Middle frontal gyrus (tissue), 1 donor: ENCODE measurements around the gene OTOP2.
"Not testable (repeated sequence)": the region's sequence is repeated elsewhere in the genome, so short reads cannot be mapped to it uniquely, and the experiment has no call there.

ENCODE experiments used
- DNase-seq: peaks from one replicate; pipeline ENCODE4 v3.0.0-alpha.2; 2015; ENCODE audit warnings: low spot score; ENCODE audit errors: extremely low spot score

OTOP2 gene

GRCh38 chr17:74900208-74900607, 23.9 kb upstream of the OTOP2 start:
- no peak for DNase-seq

GRCh38 chr17:74901353-74902135, 22.5 kb upstream of the OTOP2 start:
- DNase-seq: no peak

GRCh38 chr17:74903034-74903433, 21.0 kb upstream of the OTOP2 start:
- no peak for DNase-seq

- no peak for DNase-seq
Measured at GRCh38 chr17:74903671-74904070, 20.4 kb upstream of the OTOP2 start.

- DNase-seq: no peak
Measured at GRCh38 chr17:74904687-74905409, 19.2 kb upstream of the OTOP2 start.

- not testable (repeated sequence) for DNase-seq
Measured at GRCh38 chr17:74906214-74906793, 17.8 kb upstream of the OTOP2 start.

GRCh38 chr17:74907012-74907411, 17.1 kb upstream of the OTOP2 start:
- no peak for DNase-seq

- DNase-seq: not testable (repeated sequence)
Measured at GRCh38 chr17:74909097-74909496, 15.0 kb upstream of the OTOP2 start.

- DNase-seq: not testable (repeated sequence)
Measured at GRCh38 chr17:74911423-74911822, 12.7 kb upstream of the OTOP2 start.

- no peak for DNase-seq
Measured at GRCh38 chr17:74916136-74916850, 7.8 kb upstream of the OTOP2 start.

GRCh38 chr17:74916851-74917199, 7.2 kb upstream of the OTOP2 start:
- DNase-seq: no peak

GRCh38 chr17:74917430-74917829, 6.6 kb upstream of the OTOP2 start:
- no peak for DNase-seq

- no peak for DNase-seq
Measured at GRCh38 chr17:74918906-74919305, 5.2 kb upstream of the OTOP2 start.

- DNase-seq: no peak
Measured at GRCh38 chr17:74919440-74920305, 4.4 kb upstream of the OTOP2 start.

- DNase-seq: no peak
Measured at GRCh38 chr17:74920306-74920620, 3.8 kb upstream of the OTOP2 start.

GRCh38 chr17:74920642-74921025, 3.4 kb upstream of the OTOP2 start:
- DNase-seq: no peak

GRCh38 chr17:74921026-74921681, 2.9 kb upstream of the OTOP2 start:
- DNase-seq: no peak

GRCh38 chr17:74921769-74922168, 2.3 kb upstream of the OTOP2 start:
- no peak for DNase-seq

GRCh38 chr17:74922172-74922571, 1.9 kb upstream of the OTOP2 start:
- DNase-seq: no peak

GRCh38 chr17:74922694-74923537, 1.2 kb upstream of the OTOP2 start, which contains the start of gene USH1G:
USH1G (minus strand) TSS chr17:74923255; CDS start chr17:74923073, 182 bp downstream.
- DNase-seq: no peak
